SK-N-SH treated with all-trans-retinoic acid at 6 μM for 48 hours (cell line): ENCODE measurements around the gene FAM216A.

Experiments used
- ATAC-seq: fragments of 200-7000 bp; cut with Tn5 transposase; 3 replicates; pipeline ENCODE4 v1.9.1; 2020; ENCODE audit warnings: mild to moderate bottlenecking, moderate library complexity
- ARNTL ChIP-seq: fragments of 450-650 bp; formaldehyde crosslinking; IDR thresholded peaks from 2 replicates; pipeline ENCODE4 v1.5.0; 2020; ENCODE audit warnings: low read depth, mild to moderate bottlenecking, moderate library complexity, borderline replicate concordance
- BACH2 ChIP-seq: fragments of 250-450 bp; sonication (Bioruptor Pico); IDR thresholded peaks from 2 replicates; pipeline ENCODE4 v1.9.0; 2021; ENCODE audit warnings: mild to moderate bottlenecking, borderline replicate concordance
- CSDC2 ChIP-seq: fragments of 250-450 bp; sonication (Bioruptor Pico); IDR thresholded peaks from 2 replicates; pipeline ENCODE4 v1.5.0; 2020; ENCODE audit warnings: mild to moderate bottlenecking, moderate library complexity
- ESRRG ChIP-seq: fragments of 250-450 bp; sonication (Bioruptor Pico); IDR thresholded peaks from 2 replicates; pipeline ENCODE4 v1.6.1; 2021; ENCODE audit warnings: mild to moderate bottlenecking
- GLIS3 ChIP-seq: fragments of 250-450 bp; sonication (Bioruptor Pico); IDR thresholded peaks from 2 replicates; pipeline ENCODE4 v1.5.0; 2020; ENCODE audit warnings: mild to moderate bottlenecking, moderate library complexity
- ISL1 ChIP-seq: fragments of 250-450 bp; sonication (Bioruptor Pico); IDR thresholded peaks from 2 replicates; pipeline ENCODE4 v2.1.2; 2022; ENCODE audit warnings: mild to moderate bottlenecking, moderate library complexity
- OSR1 ChIP-seq: fragments of 250-450 bp; sonication (Bioruptor Pico); IDR thresholded peaks from 2 replicates; pipeline ENCODE4 v1.8.0; 2022; ENCODE audit warnings: moderate library complexity, mild to moderate bottlenecking, inconsistent platforms
- POU6F1 ChIP-seq: fragments of 250-450 bp; sonication (Bioruptor Pico); IDR thresholded peaks from 2 replicates; pipeline ENCODE4 v1.8.0; 2021; ENCODE audit warnings: low read depth, mild to moderate bottlenecking, moderate library complexity, borderline replicate concordance
- SNAI2 ChIP-seq: fragments of 250-450 bp; sonication (Bioruptor Pico); IDR thresholded peaks from 2 replicates; pipeline ENCODE4 v1.5.0; 2020; ENCODE audit warnings: mild to moderate bottlenecking, moderate library complexity
- TCF4 ChIP-seq: fragments of 250-450 bp; sonication (Bioruptor Pico); IDR thresholded peaks from 2 replicates; pipeline ENCODE4 v1.8.0; 2021; ENCODE audit warnings: mild to moderate bottlenecking, moderate library complexity, borderline replicate concordance
- TOX ChIP-seq: fragments of 250-450 bp; sonication (Bioruptor Pico); IDR thresholded peaks from 2 replicates; pipeline ENCODE4 v1.8.0; 2021; ENCODE audit warnings: mild to moderate bottlenecking, moderate library complexity, borderline replicate concordance
- ZC3H10 ChIP-seq: fragments of 250-450 bp; sonication (Bioruptor Pico); IDR thresholded peaks from 2 replicates; pipeline ENCODE4 v1.5.1; 2021; ENCODE audit warnings: mild to moderate bottlenecking, moderate library complexity
- ZFP3 ChIP-seq: fragments of 250-450 bp; sonication (Bioruptor Pico); IDR thresholded peaks from 2 replicates; pipeline ENCODE4 v1.5.0; 2020; ENCODE audit warnings: mild to moderate bottlenecking, moderate library complexity
- ZFP30 ChIP-seq: fragments of 450-650 bp; formaldehyde crosslinking; IDR thresholded peaks from 2 replicates; pipeline ENCODE4 v1.5.0; 2022; ENCODE audit warnings: mild to moderate bottlenecking, moderate library complexity
- ZNF565 ChIP-seq: fragments of 450-650 bp; formaldehyde crosslinking; conservative IDR thresholded peaks from 2 replicates; pipeline ENCODE4 v1.5.0; 2020; ENCODE audit warnings: low read depth, mild to moderate bottlenecking, moderate library complexity
- ZNF70 ChIP-seq: fragments of 450-650 bp; formaldehyde crosslinking; IDR thresholded peaks from 2 replicates; pipeline ENCODE4 v1.5.0; 2020; ENCODE audit warnings: mild to moderate bottlenecking, moderate library complexity
- ZNF8 ChIP-seq: fragments of 450-650 bp; formaldehyde crosslinking; IDR thresholded peaks from 2 replicates; pipeline ENCODE4 v1.5.0; 2020; ENCODE audit warnings: mild to moderate bottlenecking, moderate library complexity
- TF ChIP-seq, protein P1 (sequence below): fragments of 250-450 bp; sonication (Bioruptor Pico); IDR thresholded peaks from 2 replicates; pipeline ENCODE4 v1.5.1; 2020; ENCODE audit warnings: low read depth, mild to moderate bottlenecking, moderate library complexity
- TF ChIP-seq, protein P2 (sequence below): fragments of 250-450 bp; sonication (Bioruptor Pico); IDR thresholded peaks from 2 replicates; pipeline ENCODE4 v1.8.0; 2020; ENCODE audit warnings: mild to moderate bottlenecking, moderate library complexity, borderline replicate concordance

The FAM216A gene

GRCh38 chr12:110444455-110444854, 24.2 kb upstream of the FAM216A start:
- no peak for ATAC-seq
- peak; percentile 85 for TF ChIP-seq ISL1 (CRISPR knock-in tag)
- TF ChIP-seq ZFP30 (CRISPR knock-in tag), result no peak
- no peak for TF ChIP-seq ZC3H10 (CRISPR knock-in tag)
- TF ChIP-seq, all 23 proteins: peak for 1

DNA sequence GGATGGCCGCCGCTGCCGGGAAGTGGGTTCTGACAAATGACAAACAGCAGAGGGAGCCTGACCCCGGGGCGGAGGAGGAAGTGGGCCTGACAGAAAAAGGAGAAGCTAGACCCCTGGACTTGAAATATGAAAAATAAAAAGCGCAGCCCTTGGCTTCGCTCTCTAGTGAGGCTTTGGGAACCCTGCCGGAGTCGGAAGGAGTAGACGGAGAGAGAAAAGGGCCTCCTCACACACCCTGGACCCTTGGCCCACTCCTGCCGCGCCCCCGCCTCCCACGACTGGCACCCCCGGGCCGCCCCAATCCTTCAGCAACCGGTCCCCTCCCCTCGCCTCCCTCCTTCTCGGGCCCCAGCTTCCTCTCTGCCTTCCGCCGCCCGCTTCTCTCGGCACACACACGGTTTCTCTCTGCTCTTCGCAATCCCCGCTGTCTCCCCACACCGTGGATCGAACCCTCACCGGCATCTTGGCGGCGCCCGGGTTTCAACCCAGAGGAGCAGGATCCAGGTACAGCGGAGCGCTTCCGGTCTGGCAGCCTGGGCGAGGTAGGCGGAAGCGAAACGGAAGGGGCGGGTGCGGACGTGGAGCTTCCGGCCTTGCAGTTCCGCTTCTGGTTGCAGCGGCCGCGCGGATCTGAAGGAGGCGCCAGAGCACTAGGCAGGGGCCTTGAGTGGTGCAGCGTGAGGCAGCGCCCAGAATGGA, 18.7 kb upstream of the FAM216A start, which contains the start of gene ARPC3:
Gene ARPC3, minus strand, starts transcription at position 539 of the 699 bp plus-strand sequence. Its CDS starts 77 bp downstream, at position 462.
- TF ChIP-seq GLIS3 (CRISPR knock-in tag) (no peak), ZC3H10 (CRISPR knock-in tag) (no peak), TOX (CRISPR knock-in tag) (no peak), BACH2 (CRISPR knock-in tag) (no peak), POU6F1 (CRISPR knock-in tag) (no peak), ESRRG (no peak), OSR1 (CRISPR knock-in tag) (no peak), CSDC2 (CRISPR knock-in tag) (no peak), TCF4 (CRISPR knock-in tag) (no peak), SNAI2 (no peak), ARNTL (no peak), ZFP3 (CRISPR knock-in tag) (no peak), ZNF70 (CRISPR knock-in tag) (no peak), ZNF565 (CRISPR knock-in tag) (no peak)
- TF ChIP-seq, protein P1, sequence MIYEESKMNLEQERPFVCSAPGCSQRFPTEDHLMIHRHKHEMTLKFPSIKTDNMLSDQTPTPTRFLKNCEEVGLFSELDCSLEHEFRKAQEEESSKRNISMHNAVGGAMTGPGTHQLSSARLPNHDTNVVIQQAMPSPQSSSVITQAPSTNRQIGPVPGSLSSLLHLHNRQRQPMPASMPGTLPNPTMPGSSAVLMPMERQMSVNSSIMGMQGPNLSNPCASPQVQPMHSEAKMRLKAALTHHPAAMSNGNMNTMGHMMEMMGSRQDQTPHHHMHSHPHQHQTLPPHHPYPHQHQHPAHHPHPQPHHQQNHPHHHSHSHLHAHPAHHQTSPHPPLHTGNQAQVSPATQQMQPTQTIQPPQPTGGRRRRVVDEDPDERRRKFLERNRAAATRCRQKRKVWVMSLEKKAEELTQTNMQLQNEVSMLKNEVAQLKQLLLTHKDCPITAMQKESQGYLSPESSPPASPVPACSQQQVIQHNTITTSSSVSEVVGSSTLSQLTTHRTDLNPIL (CRISPR knock-in tag), result no peak
- TF ChIP-seq, protein P2, sequence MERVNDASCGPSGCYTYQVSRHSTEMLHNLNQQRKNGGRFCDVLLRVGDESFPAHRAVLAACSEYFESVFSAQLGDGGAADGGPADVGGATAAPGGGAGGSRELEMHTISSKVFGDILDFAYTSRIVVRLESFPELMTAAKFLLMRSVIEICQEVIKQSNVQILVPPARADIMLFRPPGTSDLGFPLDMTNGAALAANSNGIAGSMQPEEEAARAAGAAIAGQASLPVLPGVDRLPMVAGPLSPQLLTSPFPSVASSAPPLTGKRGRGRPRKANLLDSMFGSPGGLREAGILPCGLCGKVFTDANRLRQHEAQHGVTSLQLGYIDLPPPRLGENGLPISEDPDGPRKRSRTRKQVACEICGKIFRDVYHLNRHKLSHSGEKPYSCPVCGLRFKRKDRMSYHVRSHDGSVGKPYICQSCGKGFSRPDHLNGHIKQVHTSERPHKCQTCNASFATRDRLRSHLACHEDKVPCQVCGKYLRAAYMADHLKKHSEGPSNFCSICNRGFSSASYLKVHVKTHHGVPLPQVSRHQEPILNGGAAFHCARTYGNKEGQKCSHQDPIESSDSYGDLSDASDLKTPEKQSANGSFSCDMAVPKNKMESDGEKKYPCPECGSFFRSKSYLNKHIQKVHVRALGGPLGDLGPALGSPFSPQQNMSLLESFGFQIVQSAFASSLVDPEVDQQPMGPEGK, result no peak

GRCh38 chr12:110451263-110451662, 17.4 kb upstream of the FAM216A start:
- no peak for ATAC-seq
- TF ChIP-seq ISL1 (CRISPR knock-in tag) (no peak), SNAI2 (no peak), ZFP3 (CRISPR knock-in tag) (no peak), POU6F1 (CRISPR knock-in tag) (no peak), ZC3H10 (CRISPR knock-in tag) (no peak), OSR1 (CRISPR knock-in tag) (no peak)

More for the DNA sequence above, 18.7 kb upstream of the FAM216A start, which contains the start of gene ARPC3:
- peak; percentile 100 for ATAC-seq

GRCh38 chr12:110453569-110454296, 14.9 kb upstream of the FAM216A start:
- TF ChIP-seq OSR1 (CRISPR knock-in tag), result no peak
- TF ChIP-seq ZNF8 (CRISPR knock-in tag), result no peak
- no peak for TF ChIP-seq SNAI2
- TF ChIP-seq, protein P2, result no peak
- no peak for TF ChIP-seq BACH2 (CRISPR knock-in tag)
- no peak for TF ChIP-seq ZFP3 (CRISPR knock-in tag)
- no peak for TF ChIP-seq ESRRG
- no peak for TF ChIP-seq TCF4 (CRISPR knock-in tag)
- no peak for TF ChIP-seq ARNTL
- ATAC-seq, result no peak
